Measurements from ENCODE around the gene SNW1.
"Not testable (repeated sequence)": the region's sequence is repeated elsewhere in the genome, so short reads cannot be mapped to it uniquely, and the experiment has no call there.

The SNW1 gene

GRCh38 chr14:77791225-77791600, 30.3 kb upstream of the SNW1 start:
- no peaks in the 10 kb centered on the region for H3K27me3 ChIP-seq (ENCODE audit: control insufficient read depth, insufficient read depth, low read length)
- H2AFZ ChIP-seq = no peak overlapping the region
- no peak for TF ChIP-seq CTCF (IDR thresholded peaks at IDR 0.05)
- no peak overlapping the region for H3K4me2 ChIP-seq (ENCODE audit: low read length)
- no peak overlapping the region for H3K9ac ChIP-seq
- H3K27ac ChIP-seq = no peak overlapping the region
- H3K4me3 ChIP-seq (ENCODE audit: low read depth, low read length) = no peak overlapping the region
- H3K79me2 ChIP-seq = no peaks in the 10 kb centered on the region
- H3K9me3 ChIP-seq (ENCODE audit: control insufficient read depth, low read length) = no peaks in the 10 kb centered on the region
- H3K4me1 ChIP-seq = no peaks in the 10 kb centered on the region
- H3K36me3 ChIP-seq (ENCODE audit: control insufficient read depth, insufficient read depth, low read length) = no peaks in the 10 kb centered on the region

GRCh38 chr14:77790566-77791224, 29.7 kb upstream of the SNW1 start:
- Histone ChIP-seq H3K9ac (no peak overlapping the region), H3K9me3 (ENCODE audit: control insufficient read depth, low read length) (no peaks in the 10 kb centered on the region), H3K79me2 (no peaks in the 10 kb centered on the region), H2AFZ (no peak overlapping the region), H3K36me3 (ENCODE audit: control insufficient read depth, insufficient read depth, low read length) (no peaks in the 10 kb centered on the region), H3K4me1 (no peaks in the 10 kb centered on the region), H3K27me3 (ENCODE audit: control insufficient read depth, insufficient read depth, low read length) (no peaks in the 10 kb centered on the region), H3K4me3 (ENCODE audit: low read depth, low read length) (no peak overlapping the region), H3K27ac (no peak overlapping the region), H3K4me2 (ENCODE audit: low read length) (no peak overlapping the region)
- TF ChIP-seq CTCF (IDR thresholded peaks at IDR 0.05) = no peak

GRCh38 chr14:77786148-77786547, 25.2 kb upstream of the SNW1 start:
- H3K4me2 ChIP-seq (ENCODE audit: low read length) = no peak overlapping the region
- H3K4me1 ChIP-seq = no peaks in the 10 kb centered on the region
- no peaks in the 10 kb centered on the region for H3K9me3 ChIP-seq (ENCODE audit: control insufficient read depth, low read length)
- H3K4me3 ChIP-seq (ENCODE audit: low read depth, low read length) = no peak overlapping the region
- no peak overlapping the region for H2AFZ ChIP-seq
- no peak overlapping the region for H3K27ac ChIP-seq
- no peaks in the 10 kb centered on the region for H3K79me2 ChIP-seq
- no peaks in the 10 kb centered on the region for H3K27me3 ChIP-seq (ENCODE audit: control insufficient read depth, insufficient read depth, low read length)
- TF ChIP-seq CTCF (IDR thresholded peaks at IDR 0.05) = no peak
- no peak overlapping the region for H3K9ac ChIP-seq
- no peaks in the 10 kb centered on the region for H3K36me3 ChIP-seq (ENCODE audit: control insufficient read depth, insufficient read depth, low read length)

GRCh38 chr14:77782202-77782601, 21.2 kb upstream of the SNW1 start:
- Histone ChIP-seq H3K4me1 (no peaks in the 10 kb centered on the region), H3K79me2 (no peaks in the 10 kb centered on the region), H3K4me3 (ENCODE audit: low read depth, low read length) (no peak overlapping the region), H3K9me3 (ENCODE audit: control insufficient read depth, low read length) (no peaks in the 10 kb centered on the region), H3K27ac (no peak overlapping the region), H3K4me2 (ENCODE audit: low read length) (no peak overlapping the region), H2AFZ (no peak overlapping the region), H3K27me3 (ENCODE audit: control insufficient read depth, insufficient read depth, low read length) (no peaks in the 10 kb centered on the region), H3K36me3 (ENCODE audit: control insufficient read depth, insufficient read depth, low read length) (no peaks in the 10 kb centered on the region), H3K9ac (no peak overlapping the region)
- no peak for TF ChIP-seq CTCF (IDR thresholded peaks at IDR 0.05)

GRCh38 chr14:77773966-77774365, 13.0 kb upstream of the SNW1 start:
- H3K27me3 ChIP-seq (ENCODE audit: control insufficient read depth, insufficient read depth, low read length); H2AFZ ChIP-seq; H3K27ac ChIP-seq; H3K4me1 ChIP-seq; H3K79me2 ChIP-seq; H3K9me3 ChIP-seq (ENCODE audit: control insufficient read depth, low read length); H3K4me3 ChIP-seq (ENCODE audit: low read depth, low read length); H3K9ac ChIP-seq; H3K36me3 ChIP-seq (ENCODE audit: control insufficient read depth, insufficient read depth, low read length); H3K4me2 ChIP-seq (ENCODE audit: low read length): not testable (repeated sequence)

- H3K27me3 ChIP-seq (ENCODE audit: control insufficient read depth, insufficient read depth, low read length); H3K79me2 ChIP-seq; H3K9me3 ChIP-seq (ENCODE audit: control insufficient read depth, low read length); H3K36me3 ChIP-seq (ENCODE audit: control insufficient read depth, insufficient read depth, low read length); H3K4me1 ChIP-seq; H3K27ac ChIP-seq; H3K9ac ChIP-seq; H3K4me3 ChIP-seq (ENCODE audit: low read depth, low read length); H2AFZ ChIP-seq; H3K4me2 ChIP-seq (ENCODE audit: low read length): not testable (repeated sequence)
These were observed 7.6 kb upstream of the SNW1 start for GRCh38 chr14:77768442-77769069.

Measured in parathyroid adenoma (tissue), 2 donors.